Right cardiac atrium (tissue), 5 donors: ENCODE results near the gene AAK1. TPM values are rescaled to one million over a fixed set of nuclear protein-coding genes. Genes with fewer than 3 reads are reported as not detected.

ENCODE experiments used
- ATAC-seq, 2 donors: fragments of 200-7000 bp; cut with Tn5 transposase; one replicate each; pipeline versions ENCODE4 v1.8.0 to v1.9.1; 2020; ENCODE audit warnings: moderate library complexity in 2 of 2, mild to moderate bottlenecking in 1 of 2
- DNase-seq, 3 donors: peaks; one replicate each; pipeline ENCODE4 v3.0.0-alpha.2; 2020
- H3K27ac ChIP-seq: one replicate; pipeline ENCODE4 v1.5.1; 2013; ENCODE audit warnings: mild to moderate bottlenecking, low read length, control low read depth, moderate library complexity
- H3K27me3 ChIP-seq: one replicate; pipeline ENCODE4 v1.6.1; 2013; ENCODE audit not compliant: control insufficient read depth, insufficient read depth
- H3K4me1 ChIP-seq: one replicate; pipeline ENCODE4 v1.6.1; 2013; ENCODE audit warnings: low read length; ENCODE audit not compliant: control insufficient read depth, insufficient read depth
- H3K4me3 ChIP-seq: one replicate; pipeline ENCODE4 v1.5.1; 2013; ENCODE audit warnings: low read length, control low read depth
- H3K9me3 ChIP-seq: one replicate; pipeline ENCODE4 v1.6.1; 2013; ENCODE audit warnings: low read length; ENCODE audit not compliant: control insufficient read depth
- WGBS: extraction: QIAGEN DNeasy Blood & Tissue Kit; methylation state at CpG from one replicate; pipeline ENCODE4 v1.1.7; 2013; 5-methylcytosine and 5-hydroxymethylcytosine counted together
- intact Hi-C, 4 donors: fragments of 100-400 bp; cut with DNase I; formaldehyde crosslinking; loops; one replicate each; pipeline versions ENCODE4 v1.11.0 to v1.14.0; 2022 to 2023
- polyA plus RNA-seq: library from polyadenylated mRNA; stranded (reverse); fragments of 200-250 nt; gene quantifications from one replicate; pipeline ENCODE4 v1.2.3, GENCODE V29; 2013
- total RNA-seq, 4 donors: library from RNA; stranded (reverse); fragmentation: NEBNext Ultra II Directional; extraction: Animal tissue kit (Norgen Biotek cat#: 25700); gene quantifications; one replicate each; pipeline ENCODE4 v1.2.1, GENCODE V29; 2021
- donor health status: healthy with polysubstance abuse.
- donor health status: DM: no; HTN: yes; CAD: no.
- donor health status: DM: no; HTN: no; CAD: no.
- donor health status: DM: no; HTN: yes; CAD: no; lungs with severe emphysema.
- donor health status: DM: yes; HTN: yes; CAD: no.

AAK1 gene
- total and polyA plus RNA-seq, 5 donors = 13.8 to 57.5 (median 51.2) TPM

- ATAC-seq = no peak
- H3K27ac ChIP-seq = no peak overlapping the region
Measured at GRCh38 chr2:69491864-69492263, 151.7 kb downstream of the AAK1 start.

GRCh38 chr2:69490486-69490885 is 153.1 kb downstream of the AAK1 start:
- DNase-seq = no peak
- 95% methylated on average over 1 of the region's 1 CpG for WGBS
- no peak overlapping the region for H3K27ac ChIP-seq

More at GRCh38 chr2:69491864-69492263, 151.7 kb downstream of the AAK1 start:
- H3K4me1 ChIP-seq = no peaks in the 10 kb centered on the region
- no peaks in the 10 kb centered on the region for H3K27me3 ChIP-seq
- H3K9me3 ChIP-seq = no peaks in the 10 kb centered on the region
- intact Hi-C loops = no loop called here
- H3K4me3 ChIP-seq = no peak overlapping the region
- WGBS = 93% methylated on average over 4 of the region's 4 CpGs
- DNase-seq = no peak

GRCh38 chr2:69489793-69490192 is 153.7 kb downstream of the AAK1 start:
- ATAC-seq = no peak
- H3K27ac ChIP-seq = no peak overlapping the region
- WGBS = 78% methylated on average over 6 of the region's 6 CpGs

More at GRCh38 chr2:69490486-69490885, 153.1 kb downstream of the AAK1 start:
- intact Hi-C loops = no loop called here
- no peak for ATAC-seq
- Histone ChIP-seq H3K4me3 (no peak overlapping the region), H3K9me3 (no peaks in the 10 kb centered on the region), H3K4me1 (no peaks in the 10 kb centered on the region), H3K27me3 (no peaks in the 10 kb centered on the region)

GRCh38 chr2:69483696-69484095 is 159.8 kb downstream of the AAK1 start:
- intact Hi-C loops = no loop called here
- no peak overlapping the region for H3K27ac ChIP-seq
- DNase-seq (no peak), ATAC-seq (no peak)
- no peaks in the 10 kb centered on the region for H3K4me1 ChIP-seq
- no peaks in the 10 kb centered on the region for H3K27me3 ChIP-seq
- WGBS = 84% methylated on average over 3 of the region's 3 CpGs
- H3K4me3 ChIP-seq = no peak overlapping the region
- no peaks in the 10 kb centered on the region for H3K9me3 ChIP-seq

More at GRCh38 chr2:69489793-69490192, 153.7 kb downstream of the AAK1 start:
- intact Hi-C loops = no loop called here
- Histone ChIP-seq H3K27me3 (no peaks in the 10 kb centered on the region), H3K4me1 (no peaks in the 10 kb centered on the region), H3K9me3 (no peaks in the 10 kb centered on the region), H3K4me3 (no peak overlapping the region)
- DNase-seq = no peak

GRCh38 chr2:69483024-69483423 is 160.5 kb downstream of the AAK1 start:
- 76% methylated on average over 4 of the region's 4 CpGs for WGBS
- H3K27me3 ChIP-seq = no peaks in the 10 kb centered on the region
- intact Hi-C loops = no loop called here
- no peaks in the 10 kb centered on the region for H3K9me3 ChIP-seq
- H3K27ac ChIP-seq = no peak overlapping the region
- H3K4me3 ChIP-seq = no peak overlapping the region
- no peaks in the 10 kb centered on the region for H3K4me1 ChIP-seq
- no peak for ATAC-seq
- DNase-seq = no peak

GRCh38 chr2:69482471-69482870 is 161.1 kb downstream of the AAK1 start:
- H3K27ac ChIP-seq = no peak overlapping the region
- intact Hi-C loops = no loop called here
- ATAC-seq (no peak), DNase-seq (no peak)
- no peaks in the 10 kb centered on the region for H3K9me3 ChIP-seq
- no peaks in the 10 kb centered on the region for H3K4me1 ChIP-seq
- WGBS = 83% methylated on average over 3 of the region's 3 CpGs
- no peak overlapping the region for H3K4me3 ChIP-seq
- no peaks in the 10 kb centered on the region for H3K27me3 ChIP-seq

- 98% methylated on average over 1 of the region's 1 CpG for WGBS
- intact Hi-C loops = no loop called here
- H3K9me3 ChIP-seq = no peaks in the 10 kb centered on the region
- ATAC-seq = no peak
- H3K4me3 ChIP-seq = no peak overlapping the region
- H3K27ac ChIP-seq = no peak overlapping the region
- no peaks in the 10 kb centered on the region for H3K27me3 ChIP-seq
- DNase-seq = no peak
- no peaks in the 10 kb centered on the region for H3K4me1 ChIP-seq
Measured at GRCh38 chr2:69481421-69481820, 162.1 kb downstream of the AAK1 start.

- Histone ChIP-seq H3K4me3 (no peak overlapping the region), H3K4me1 (no peaks in the 10 kb centered on the region), H3K9me3 (no peaks in the 10 kb centered on the region), H3K27ac (no peak overlapping the region), H3K27me3 (no peaks in the 10 kb centered on the region)
- no peak for DNase-seq
- ATAC-seq = no peak
- WGBS = 84% methylated on average over 1 of the region's 1 CpG
- intact Hi-C loops = no loop called here
Measured at GRCh38 chr2:69477627-69478026, 165.9 kb downstream of the AAK1 start.

- no peak overlapping the region for H3K4me3 ChIP-seq
- no peaks in the 10 kb centered on the region for H3K4me1 ChIP-seq
- H3K9me3 ChIP-seq = no peaks in the 10 kb centered on the region
- ATAC-seq = no peak
- DNase-seq = no peak
- no peak overlapping the region for H3K27ac ChIP-seq
- no peaks in the 10 kb centered on the region for H3K27me3 ChIP-seq
- intact Hi-C loops = no loop called here
- 93% methylated on average over 2 of the region's 2 CpGs for WGBS
Measured at GRCh38 chr2:69474688-69475087, 168.9 kb downstream of the AAK1 start.

- Histone ChIP-seq H3K9me3 (no peaks in the 10 kb centered on the region), H3K27ac (no peak overlapping the region), H3K27me3 (no peaks in the 10 kb centered on the region), H3K4me1 (no peaks in the 10 kb centered on the region), H3K4me3 (no peak overlapping the region)
- DNase-seq (no peak), ATAC-seq (no peak)
- intact Hi-C loops = no loop called here
- 84% methylated on average over 2 of the region's 2 CpGs for WGBS
Measured at GRCh38 chr2:69471793-69472192, 171.7 kb downstream of the AAK1 start.

GRCh38 chr2:69470911-69471310 is 172.6 kb downstream of the AAK1 start:
- intact Hi-C loops = no loop called here

GRCh38 chr2:69469784-69470183 is 173.8 kb downstream of the AAK1 start:
- no peak for ATAC-seq
- no peaks in the 10 kb centered on the region for H3K9me3 ChIP-seq
- H3K4me1 ChIP-seq = no peaks in the 10 kb centered on the region
- no peak for DNase-seq
- no peak overlapping the region for H3K27ac ChIP-seq
- intact Hi-C loops = no loop called here
- H3K4me3 ChIP-seq = no peak overlapping the region
- WGBS = 89% methylated on average over 1 of the region's 1 CpG
- no peaks in the 10 kb centered on the region for H3K27me3 ChIP-seq

More at GRCh38 chr2:69470911-69471310, 172.6 kb downstream of the AAK1 start:
- H3K9me3 ChIP-seq = no peaks in the 10 kb centered on the region
- no peak overlapping the region for H3K4me3 ChIP-seq
- no peak overlapping the region for H3K27ac ChIP-seq
- ATAC-seq = no peak
- H3K27me3 ChIP-seq = no peaks in the 10 kb centered on the region
- H3K4me1 ChIP-seq = no peaks in the 10 kb centered on the region
- DNase-seq = no peak
- 74% methylated on average over 5 of the region's 5 CpGs for WGBS
